Cerebellar cortex (tissue), 1 donor: ENCODE measurements around the gene CCDC30.
"Not testable (repeated sequence)": the region's sequence is repeated elsewhere in the genome, so short reads cannot be mapped to it uniquely, and the experiment has no call there.

Experiments used
- DNase-seq: peaks from one replicate; pipeline ENCODE4 v3.0.0-alpha.2; 2015; ENCODE audit warnings: low spot score

CCDC30 gene

GRCh38 chr1:42657981-42658876, 195.1 kb downstream of the CCDC30 start, which contains the start of gene PPIH:
Gene PPIH, plus strand, starts transcription at chr1:42658423. Its CDS starts 24 bp downstream, at chr1:42658447.
- DNase-seq, result peak; percentile 96

- no peak for DNase-seq
These were observed 195.8 kb downstream of the CCDC30 start for GRCh38 chr1:42658877-42659337.

GRCh38 chr1:42660907-42661500, 197.9 kb downstream of the CCDC30 start:
- no peak for DNase-seq

- DNase-seq, result no peak
These were observed 206.8 kb downstream of the CCDC30 start for GRCh38 chr1:42669936-42670335.

GRCh38 chr1:42670425-42670824, 207.3 kb downstream of the CCDC30 start:
- DNase-seq, result no peak

GRCh38 chr1:42674214-42674613, 211.1 kb downstream of the CCDC30 start:
- no peak for DNase-seq

- no peak for DNase-seq
These were observed 211.6 kb downstream of the CCDC30 start for GRCh38 chr1:42674682-42675081.

- DNase-seq, result no peak
These were observed 212.4 kb downstream of the CCDC30 start for GRCh38 chr1:42675467-42675866.

- no peak for DNase-seq
These were observed 213.5 kb downstream of the CCDC30 start for GRCh38 chr1:42676534-42677087.

- DNase-seq, result no peak
These were observed 216.4 kb downstream of the CCDC30 start for GRCh38 chr1:42679364-42679983.

GRCh38 chr1:42680055-42680454, 217.0 kb downstream of the CCDC30 start:
- DNase-seq, result no peak

- DNase-seq, result peak; percentile 51
These were observed 218.0 kb downstream of the CCDC30 start for GRCh38 chr1:42680921-42681683.

- DNase-seq, result peak; percentile 99
These were observed 218.8 kb downstream of the CCDC30 start, which contains the start of gene YBX1 for GRCh38 chr1:42681741-42682483. Gene YBX1, plus strand, starts transcription at chr1:42682418. Its CDS starts 148 bp downstream, at chr1:42682566.

GRCh38 chr1:42682484-42682738, 219.3 kb downstream of the CCDC30 start:
- not testable (repeated sequence) for DNase-seq

GRCh38 chr1:42682739-42683531, 219.8 kb downstream of the CCDC30 start:
- DNase-seq, result peak; percentile 26

GRCh38 chr1:42684139-42684538, 221.1 kb downstream of the CCDC30 start:
- DNase-seq, result peak; percentile 21

GRCh38 chr1:42686418-42686817, 223.3 kb downstream of the CCDC30 start:
- DNase-seq, result no peak

- no peak for DNase-seq
These were observed 226.8 kb downstream of the CCDC30 start for GRCh38 chr1:42689912-42690311.

GRCh38 chr1:42690477-42691156, 227.5 kb downstream of the CCDC30 start:
- no peak for DNase-seq

GRCh38 chr1:42691157-42691498, 228.0 kb downstream of the CCDC30 start:
- DNase-seq, result no peak
